Endothelial cell of umbilical vein (primary cell): ENCODE results near the gene CRAT. TPM values are rescaled to one million over a fixed set of nuclear protein-coding genes. Genes with fewer than 3 reads are reported as not detected.

ENCODE experiments used
- BruUV-seq: library from RNA; stranded (reverse); fragments of 400-500 nt; replicated peaks from 2 replicates; lab custom pipeline; 2021; lab: Mats Ljungman, UMichigan
- CTCF ChIA-PET: fragments of 300-600, 350-600 bp; sonication (Branson Sonifier 250); formaldehyde crosslinking; loops from one replicate; lab custom pipeline; 2021; ENCODE audit warnings: antibody characterized with exemption, inconsistent platforms; lab: Charles Lee
- POLR2A ChIA-PET: fragments of 300-600, 350-600 bp; sonication (Branson Sonifier 250); formaldehyde crosslinking; loops from one replicate; lab custom pipeline; 2021; ENCODE audit warnings: antibody characterized with exemption, inconsistent platforms; lab: Charles Lee
- DNase-seq: peaks from one replicate; pipeline ENCODE4 v3.0.0-alpha.2; 2011; ENCODE audit warnings: low read depth, low spot score
- FAIRE-seq: peaks from 2 replicates; lab custom pipeline; 2011; peaks lifted over from hg19 to GRCh38; lab: Jason Lieb, UNC
- H2AFZ ChIP-seq: 2 replicates; pipeline ENCODE4 v1.6.0; 2012; ENCODE audit warnings: low read depth, low read length, control low read depth, inconsistent platforms
- H3K27ac ChIP-seq: 2 replicates; pipeline ENCODE4 v1.5.1; 2011; ENCODE audit warnings: low read depth, mild to moderate bottlenecking, control low read depth, low read length, moderate library complexity; ENCODE audit not compliant: insufficient read depth
- H3K27me3 ChIP-seq, 2 experiments: 2 replicates each; pipeline versions ENCODE4 v1.6.0 to v1.6.1; 2011; ENCODE audit warnings: low read length in 2 of 2, mixed read lengths in 1 of 2; ENCODE audit not compliant: control insufficient read depth in 2 of 2, insufficient read depth in 2 of 2
- H3K36me3 ChIP-seq, 2 experiments: 2 replicates in 1 of 2; 3 replicates in 1 of 2; pipeline ENCODE4 v1.5.1; 2011; ENCODE audit warnings: low read length in 2 of 2, mild to moderate bottlenecking in 1 of 2, moderate library complexity in 1 of 2; ENCODE audit not compliant: control insufficient read depth in 2 of 2, insufficient read depth in 2 of 2; ENCODE audit errors: extremely low read depth in 1 of 2
- H3K4me1 ChIP-seq: 3 replicates; pipeline ENCODE4 v1.5.1; 2011; ENCODE audit warnings: mild to moderate bottlenecking, low read length; ENCODE audit not compliant: control insufficient read depth, insufficient read depth; ENCODE audit errors: extremely low read depth
- H3K4me2 ChIP-seq: 2 replicates; pipeline ENCODE4 v1.6.1; 2011; ENCODE audit warnings: low read length, control low read depth, mixed read lengths; ENCODE audit not compliant: insufficient read depth
- H3K4me3 ChIP-seq, 3 experiments: fragments of 200-600 bp in 1 of 3; sonication (generic), shearing (Covaris generic) in 1 of 3; replicated peaks in 1 of 3; 2 replicates each; pipeline ENCODE4 v1.5.1; 2011 to 2016; ENCODE audit warnings: control low read depth in 3 of 3, low read length in 3 of 3, mild to moderate bottlenecking in 2 of 3, inconsistent platforms in 1 of 3, low read depth in 1 of 3, moderate library complexity in 1 of 3; ENCODE audit not compliant: insufficient read depth in 1 of 3
- H3K79me2 ChIP-seq: 2 replicates; pipeline ENCODE4 v1.6.0; 2012; ENCODE audit warnings: low read length, inconsistent platforms; ENCODE audit not compliant: control insufficient read depth, insufficient read depth
- H3K9ac ChIP-seq: replicated peaks from 2 replicates; pipeline ENCODE3; 2011; ENCODE audit warnings: low read length, control low read depth; ENCODE audit not compliant: insufficient read depth; ENCODE audit errors: extremely low read depth
- H3K9me1 ChIP-seq: replicated peaks from 3 replicates; pipeline ENCODE4 v1.6.0; 2011; ENCODE audit warnings: mild to moderate bottlenecking, low read length; ENCODE audit not compliant: control insufficient read depth, insufficient read depth; ENCODE audit errors: extremely low read depth
- H3K9me3 ChIP-seq: replicated peaks from 2 replicates; pipeline ENCODE4 v1.5.1; 2012; ENCODE audit warnings: low read length, inconsistent platforms; ENCODE audit not compliant: control insufficient read depth, insufficient read depth
- H4K20me1 ChIP-seq: replicated peaks from 2 replicates; pipeline ENCODE3; 2011; ENCODE audit warnings: mild to moderate bottlenecking, low read length; ENCODE audit not compliant: control insufficient read depth, insufficient read depth; ENCODE audit errors: extremely low read depth
- CTCF ChIP-seq, 2 donors: IDR thresholded peaks; 1 replicate in 1 of 2; 2 replicates in 1 of 2; pipeline ENCODE4 v1.5.1; 2011; ENCODE audit warnings: low read length in 2 of 2, mild to moderate bottlenecking in 2 of 2, moderate library complexity in 2 of 2, control low read depth in 1 of 2, inconsistent platforms in 1 of 2, low read depth in 1 of 2; ENCODE audit not compliant: insufficient read depth in 1 of 2; ENCODE audit errors: extremely low read depth in 1 of 2
- EZH2 ChIP-seq: IDR thresholded peaks from 2 replicates; pipeline ENCODE4 v1.6.1; 2012; ENCODE audit warnings: borderline replicate concordance, low read depth, mild to moderate bottlenecking, moderate library complexity, low read length, inconsistent platforms; ENCODE audit not compliant: severe bottlenecking
- FOS ChIP-seq: IDR thresholded peaks from 2 replicates; pipeline ENCODE4 v1.6.1; 2011; ENCODE audit warnings: mild to moderate bottlenecking, low read length, moderate library complexity, borderline replicate concordance; ENCODE audit not compliant: insufficient read depth
- GATA2 ChIP-seq: IDR thresholded peaks from 2 replicates; pipeline ENCODE4 v1.7.0; 2011; ENCODE audit warnings: low read depth, mild to moderate bottlenecking, moderate library complexity, mixed read lengths, low read length; ENCODE audit not compliant: insufficient read length, insufficient read depth
- JUN ChIP-seq: IDR thresholded peaks from 2 replicates; pipeline ENCODE4 v1.6.1; 2011; ENCODE audit warnings: borderline replicate concordance, low read depth; ENCODE audit not compliant: insufficient read length, insufficient read depth
- MAX ChIP-seq: IDR thresholded peaks from 2 replicates; pipeline ENCODE4 v1.6.1; 2011; ENCODE audit not compliant: insufficient read depth, insufficient read length
- MYC ChIP-seq: IDR thresholded peaks from one replicate; pipeline ENCODE4 v1.6.1; 2011; ENCODE audit warnings: mild to moderate bottlenecking, low read depth, low read length
- POLR2A ChIP-seq: IDR thresholded peaks from 2 replicates; pipeline ENCODE4 v1.6.1; 2012; ENCODE audit warnings: low read depth, mild to moderate bottlenecking, control low read depth, low read length
- POLR2AphosphoS5 ChIP-seq: IDR thresholded peaks from 2 replicates; pipeline ENCODE4 v1.6.1; 2012; ENCODE audit warnings: low read depth, mild to moderate bottlenecking, control low read depth, low read length, moderate library complexity; ENCODE audit not compliant: insufficient read depth
- dilution Hi-C: fragments of 300-500 bp; cut with MboI; formaldehyde crosslinking; loops from one replicate; pipeline ENCODE4 v1.15.0; 2019; ENCODE audit warnings: low sequenced_read_pairs; ENCODE audit not compliant: extremely low pct_ligation_motif_present
- intact Hi-C: fragments of 100-400 bp; cut with micrococcal nuclease; formaldehyde crosslinking; loops from one replicate; pipeline ENCODE4 v1.10.0; 2022
- polyA plus RNA-seq, 4 experiments: library from polyadenylated mRNA; depleted of rRNA in 3 of 4; stranded (reverse) in 3 of 4; unstranded in 1 of 4; fragments of >200 nt; gene quantifications; 2 replicates each; pipeline versions ENCODE4 v1.2.1 to v1.2.3, GENCODE V29; 2011 to 2012; ENCODE audit warnings: missing spikeins in 1 of 4
- total RNA-seq: library from RNA; stranded (reverse); gene quantifications from 2 replicates; pipeline ENCODE4 v1.2.3, GENCODE V29; 2021

Gene CRAT
- total and polyA plus RNA-seq, 2 donors (not counting 3 experiments of a cell fraction or from before 2014, with no cell fraction given): 34.2 to 55.3 TPM

GRCh38 chr9:129100383-129101169 lies 10.0 kb downstream of the CRAT start:
- BruUV-seq: no TSS peak
- H3K79me2 ChIP-seq: no peaks in the 10 kb centered on the region
- DNase-seq (no peak), FAIRE-seq (no peak)
- no peaks in the 10 kb centered on the region for H3K9me1 ChIP-seq
- dilution Hi-C loops (no loop called here), intact Hi-C loops (no loop called here)
- no peak overlapping the region for H3K9ac ChIP-seq
- no peak for TF ChIP-seq JUN
- no peak for TF ChIP-seq MYC
- H4K20me1 ChIP-seq: no peaks in the 10 kb centered on the region
- H3K4me2 ChIP-seq: no peak overlapping the region
- no peak overlapping the region for H3K4me3 ChIP-seq
- H3K9me3 ChIP-seq: no peaks in the 10 kb centered on the region
- no peak overlapping the region for H3K27ac ChIP-seq
- H3K36me3 ChIP-seq: peaks cover 0 to 2% of the 10 kb centered on the region in 2 experiments
- CTCF ChIA-PET: no interaction called here
- no peaks in the 10 kb centered on the region for H3K4me1 ChIP-seq
- no peaks in the 10 kb centered on the region for H3K27me3 ChIP-seq
- POLR2A ChIA-PET: no interaction called here
- H2AFZ ChIP-seq: no peak overlapping the region

- no peak for FAIRE-seq
These were observed 12.3 kb downstream of the CRAT start for GRCh38 chr9:129098328-129098727.

More at GRCh38 chr9:129098328-129098727, 12.3 kb downstream of the CRAT start:
- TF ChIP-seq EZH2: no peak
- no peak for TF ChIP-seq GATA2
- TF ChIP-seq JUN: no peak
- TF ChIP-seq POLR2AphosphoS5: no peak
- no peak for TF ChIP-seq MAX
- TF ChIP-seq FOS: no peak
- no peak for TF ChIP-seq MYC
- TF ChIP-seq CTCF (IDR thresholded peaks at IDR 0.05; ENCODE audit: extremely low read depth in 1 of 2, insufficient read depth in 1 of 2, low read depth in 1 of 2, low read length in 2 of 2): no peak
- TF ChIP-seq POLR2A: no peak
- Histone ChIP-seq H3K9ac (no peak overlapping the region), H2AFZ (no peak overlapping the region), H3K27me3 (no peaks in the 10 kb centered on the region), H3K4me1 (no peaks in the 10 kb centered on the region), H3K9me3 (no peaks in the 10 kb centered on the region), H3K9me1 (no peaks in the 10 kb centered on the region), H3K4me3 (no peak overlapping the region), H3K79me2 (no peaks in the 10 kb centered on the region), H3K27ac (no peak overlapping the region), H3K4me2 (no peak overlapping the region), H4K20me1 (no peaks in the 10 kb centered on the region), H3K36me3 (peaks cover 0 to 2% of the 10 kb centered on the region in 2 experiments)
- intact Hi-C loops (no loop called here), dilution Hi-C loops (no loop called here)
- POLR2A ChIA-PET: interaction anchor here (0.6 kb wide), 1 partner anchor 70 kb away, joined by 5 read pairs; the partner anchor contains the start of gene SH3GLB2
- DNase-seq: no peak
- CTCF ChIA-PET: interaction anchor here (0.6 kb wide), 1 partner anchor 382 kb away, joined by 3 read pairs; no protein-coding TSS in a partner anchor
- BruUV-seq: no TSS peak
